Stomach (tissue), 9 donors: ENCODE measurements around the gene QRFP. TPM values are rescaled to one million over a fixed set of nuclear protein-coding genes. Genes with fewer than 3 reads are reported as not detected.

Experiments
- DNase-seq, 2 donors: peaks; one replicate each; pipeline versions ENCODE4 v3.0.0 to v3.0.0-alpha.2; 2013 to 2019
- H3K27ac ChIP-seq, 5 donors: fragments of 200-600 bp in 4 of 5; sonication (generic) in 4 of 5; one replicate each; pipeline ENCODE4 v1.5.1; 2013 to 2019; ENCODE audit warnings: mild to moderate bottlenecking in 1 of 5, moderate library complexity in 1 of 5
- H3K27me3 ChIP-seq, 3 donors: fragments of 200-600 bp; sonication (generic); one replicate each; pipeline ENCODE4 v1.5.1; 2017 to 2019; ENCODE audit warnings: mixed run types in 1 of 3
- H3K36me3 ChIP-seq, 4 donors: fragments of 200-600 bp; sonication (generic); 1 replicate in 3 of 4; 2 replicates in 1 of 4; pipeline ENCODE4 v1.5.1; 2016 to 2019
- H3K4me1 ChIP-seq, 4 donors: fragments of 200-600 bp; sonication (generic); one replicate each; pipeline ENCODE4 v1.5.1; 2016 to 2019
- H3K4me3 ChIP-seq, 4 donors: fragments of 200-600 bp; sonication (generic) in 3 of 4; one replicate each; pipeline ENCODE4 v1.5.1; 2016 to 2019; ENCODE audit warnings: mild to moderate bottlenecking in 1 of 4
- H3K9me3 ChIP-seq, 4 donors: fragments of 200-600 bp; sonication (generic); one replicate each; pipeline ENCODE4 v1.5.1; 2016 to 2019
- EP300 ChIP-seq: sonication (generic); formaldehyde crosslinking; IDR thresholded peaks from one replicate; pipeline ENCODE4 v1.6.1; 2017; ENCODE audit warnings: antibody characterized with exemption
- POLR2A ChIP-seq, 4 donors: fragments of 450-650 bp; IDR thresholded peaks; one replicate each; pipeline ENCODE4 v1.6.1; 2016; ENCODE audit warnings: antibody characterized with exemption in 4 of 4, control low read depth in 2 of 4, mild to moderate bottlenecking in 1 of 4, moderate library complexity in 1 of 4
- POLR2AphosphoS5 ChIP-seq, 3 donors: sonication (generic); formaldehyde crosslinking; IDR thresholded peaks; one replicate each; pipeline ENCODE4 v1.6.1; 2016; ENCODE audit warnings: antibody characterized with exemption in 3 of 3
- WGBS, 5 donors: extraction: QIAGEN DNeasy Blood & Tissue Kit in 3 of 5; methylation state at CpG; one replicate each; pipeline versions ENCODE4 v1.1.5 to v1.1.7; 2013 to 2018; 5-methylcytosine and 5-hydroxymethylcytosine counted together
- intact Hi-C: fragments of 100-400 bp; cut with DNase I; formaldehyde crosslinking; loops from one replicate; pipeline ENCODE4 v1.15.1; 2023; ENCODE audit warnings: low total_unique reads
- polyA plus RNA-seq, 3 donors: library from polyadenylated mRNA; stranded (reverse); fragments of 200-250 nt; gene quantifications; one replicate each; pipeline ENCODE4 v1.2.3, GENCODE V29; 2013
- total RNA-seq, 5 donors: library from RNA; depleted of rRNA; stranded (reverse); fragments of >200 nt; gene quantifications; one replicate each; pipeline versions ENCODE4 v1.1.0 to v1.2.3, GENCODE V29; 2014 to 2016
- TF ChIP-seq, protein P1 (sequence below), 7 experiments: fragments of 450-650 bp in 4 of 7; fragments of 200-600 bp in 3 of 7; sonication (generic) in 3 of 7; IDR thresholded peaks; one replicate each; pipeline ENCODE4 v1.5.1; 2016 to 2019; ENCODE audit warnings: antibody characterized with exemption in 7 of 7, control low read depth in 2 of 7, mild to moderate bottlenecking in 1 of 7
- donor health status: healthy with polysubstance abuse.
- donor health status: Bipolar disorder and iron deficiency.
- donor health status: healthy.

The QRFP gene
- total and polyA plus RNA-seq, 8 donors, result not detected

DNA sequence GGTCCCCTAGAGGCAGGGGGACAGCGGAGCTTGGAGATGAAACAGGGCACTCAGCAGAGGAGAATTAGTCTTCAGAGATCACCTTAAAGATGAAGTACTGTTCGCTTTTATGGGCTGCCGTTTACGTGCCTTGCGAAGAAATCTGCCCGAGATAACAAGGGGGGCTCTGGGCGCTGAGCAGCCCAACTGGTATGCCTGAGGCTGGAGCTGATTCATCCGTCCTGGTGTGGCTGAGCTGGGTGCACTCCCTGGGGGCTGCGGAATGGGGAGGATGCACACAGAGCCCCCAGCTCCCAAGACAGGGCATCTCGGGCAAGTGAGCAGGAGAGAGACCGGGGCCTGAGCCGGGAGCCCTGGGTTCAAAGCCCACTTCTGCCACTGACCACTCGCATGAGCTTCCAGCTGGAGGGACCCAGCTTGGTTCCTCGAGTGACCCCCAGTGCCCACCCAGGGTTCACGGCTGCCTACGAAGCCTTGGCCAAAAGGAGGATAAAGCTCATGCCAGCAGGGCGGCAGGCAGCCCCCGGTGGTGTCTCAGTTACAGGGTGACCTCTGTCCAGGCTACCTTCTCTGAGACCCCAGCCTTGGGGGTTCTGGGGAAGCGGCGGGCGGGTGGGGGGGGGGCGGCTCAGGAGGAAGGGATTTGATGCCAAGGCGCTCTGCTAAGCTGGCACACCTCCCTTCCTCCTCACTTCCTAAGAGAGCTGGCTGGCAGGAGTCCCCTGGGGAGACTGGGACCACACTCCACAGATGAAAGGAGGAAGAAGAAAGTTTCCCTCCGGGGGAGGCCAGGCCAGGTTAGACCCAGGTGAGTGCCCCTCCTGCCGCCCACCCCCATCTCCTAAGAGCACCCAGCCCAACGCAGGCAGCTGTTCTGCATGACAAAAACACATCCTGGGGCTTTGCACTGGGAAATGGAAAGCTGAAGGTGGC lies 36.8 kb upstream of the QRFP start:
- Histone ChIP-seq H3K9me3 (no peaks in the 10 kb centered on the region), H3K27me3 (peaks cover 9 to 85% (median 63%) of the 10 kb centered on the region in 3 donors), H3K4me1 (peaks cover 10 to 37% (median 23%) of the 10 kb centered on the region in 4 donors), H3K36me3 (no peaks in the 10 kb centered on the region), H3K27ac (no peak overlapping the region), H3K4me3 (no peak overlapping the region)
- WGBS, 5 donors, result 20 to 32% (median 30%) methylated on average over 12 to 26 of the region's 26 CpGs
- no peak for TF ChIP-seq EP300
- no peak for TF ChIP-seq POLR2A (IDR thresholded peaks at IDR 0.05)
- TF ChIP-seq POLR2AphosphoS5 (IDR thresholded peaks at IDR 0.05), result no peak
- TF ChIP-seq, protein P1, sequence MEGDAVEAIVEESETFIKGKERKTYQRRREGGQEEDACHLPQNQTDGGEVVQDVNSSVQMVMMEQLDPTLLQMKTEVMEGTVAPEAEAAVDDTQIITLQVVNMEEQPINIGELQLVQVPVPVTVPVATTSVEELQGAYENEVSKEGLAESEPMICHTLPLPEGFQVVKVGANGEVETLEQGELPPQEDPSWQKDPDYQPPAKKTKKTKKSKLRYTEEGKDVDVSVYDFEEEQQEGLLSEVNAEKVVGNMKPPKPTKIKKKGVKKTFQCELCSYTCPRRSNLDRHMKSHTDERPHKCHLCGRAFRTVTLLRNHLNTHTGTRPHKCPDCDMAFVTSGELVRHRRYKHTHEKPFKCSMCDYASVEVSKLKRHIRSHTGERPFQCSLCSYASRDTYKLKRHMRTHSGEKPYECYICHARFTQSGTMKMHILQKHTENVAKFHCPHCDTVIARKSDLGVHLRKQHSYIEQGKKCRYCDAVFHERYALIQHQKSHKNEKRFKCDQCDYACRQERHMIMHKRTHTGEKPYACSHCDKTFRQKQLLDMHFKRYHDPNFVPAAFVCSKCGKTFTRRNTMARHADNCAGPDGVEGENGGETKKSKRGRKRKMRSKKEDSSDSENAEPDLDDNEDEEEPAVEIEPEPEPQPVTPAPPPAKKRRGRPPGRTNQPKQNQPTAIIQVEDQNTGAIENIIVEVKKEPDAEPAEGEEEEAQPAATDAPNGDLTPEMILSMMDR (IDR thresholded peaks at IDR 0.05), result no peak
- intact Hi-C loops, result no loop called here
- peak in 1 of 2 donors; percentile 48 for DNase-seq

DNA sequence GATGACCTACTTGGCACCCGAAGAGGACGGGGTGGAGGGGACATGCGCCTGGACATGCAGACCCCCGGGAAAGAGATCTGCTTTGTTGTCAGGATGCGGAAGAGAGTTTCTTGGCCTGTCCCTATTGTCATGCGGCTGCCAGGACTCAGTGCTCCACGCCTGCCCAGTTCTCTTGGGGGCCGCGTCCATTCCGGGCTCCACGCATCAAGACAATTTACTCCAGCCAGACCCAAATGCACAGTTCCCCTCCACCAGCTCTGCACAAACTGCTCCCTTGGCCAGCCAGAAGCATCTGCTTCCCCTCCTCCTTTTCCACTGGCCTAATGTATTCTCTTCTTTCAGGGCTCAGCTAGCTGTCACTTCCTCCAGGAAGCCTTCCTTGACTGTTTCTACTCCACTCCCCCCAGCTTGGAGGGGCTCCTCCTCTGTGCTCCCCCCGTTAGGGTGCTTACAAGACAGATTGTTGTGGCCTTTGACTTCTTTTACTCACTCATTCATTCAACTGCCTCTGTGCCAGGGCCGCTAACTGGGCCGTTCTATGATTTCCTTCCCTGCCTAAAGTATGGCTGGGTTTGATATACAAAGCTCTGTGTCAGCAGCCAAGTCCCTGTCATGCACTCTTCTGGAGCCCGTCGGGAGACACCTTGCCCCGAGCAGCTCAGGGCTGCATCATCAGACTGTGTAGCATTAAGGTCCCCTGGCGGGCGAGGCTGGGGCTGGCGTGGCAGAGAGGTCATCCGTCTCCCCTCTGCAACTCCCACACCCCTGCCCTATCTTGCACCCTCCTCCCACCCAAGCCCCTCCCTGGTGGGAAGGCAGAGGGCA lies 35.9 kb upstream of the QRFP start:
- Histone ChIP-seq H3K9me3 (no peaks in the 10 kb centered on the region), H3K36me3 (no peaks in the 10 kb centered on the region), H3K4me3 (no peak overlapping the region), H3K27me3 (peaks cover 0 to 76% (median 54%) of the 10 kb centered on the region in 3 donors), H3K4me1 (peaks cover 10 to 34% (median 23%) of the 10 kb centered on the region in 4 donors), H3K27ac (no peak overlapping the region)
- intact Hi-C loops, result no loop called here
- DNase-seq, result no peak
- 50 to 57% (median 52%) methylated on average over 21 of the region's 21 CpGs for WGBS, 5 donors
- TF ChIP-seq POLR2A (IDR thresholded peaks at IDR 0.05) (no peak), EP300 (no peak), POLR2AphosphoS5 (IDR thresholded peaks at IDR 0.05) (no peak)
- TF ChIP-seq, protein P1 (IDR thresholded peaks at IDR 0.05), result no peak

DNA sequence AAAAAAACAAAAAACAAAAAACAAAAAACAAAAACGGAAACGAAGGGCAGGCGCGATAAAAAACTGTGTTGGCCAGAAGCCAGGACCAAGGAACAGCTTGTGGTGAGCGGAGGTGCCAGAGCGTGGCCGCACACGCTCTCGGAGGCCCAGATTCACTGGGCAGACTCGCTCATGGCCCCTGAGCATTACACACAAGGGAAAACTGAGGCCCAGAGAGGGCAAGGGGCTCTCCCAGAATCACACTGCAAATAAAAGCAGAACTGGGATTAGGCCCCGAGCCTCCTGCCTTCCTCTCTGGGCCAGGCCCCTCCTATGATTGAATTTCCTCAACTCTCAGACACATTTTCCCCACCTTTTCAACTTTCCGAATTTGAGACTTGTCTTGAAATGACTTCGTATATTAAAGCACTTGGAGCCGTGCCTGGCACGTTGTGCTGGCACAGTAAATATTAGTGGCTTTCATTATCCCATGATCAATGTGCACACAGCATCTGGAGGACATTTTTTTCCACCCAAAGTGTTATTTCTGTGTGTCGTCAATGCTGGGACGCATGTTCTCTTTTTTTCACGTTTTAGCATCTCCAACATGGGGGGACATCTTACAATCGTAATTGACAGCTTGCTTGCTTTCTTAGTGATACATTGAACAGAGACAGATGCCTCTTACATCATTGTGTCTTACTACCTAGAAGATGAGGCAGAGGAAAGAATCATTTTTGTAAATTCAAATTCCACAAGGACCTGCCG lies 35.1 kb upstream of the QRFP start:
- no peak for DNase-seq
- intact Hi-C loops, result no loop called here
- H3K4me3 ChIP-seq, result no peak overlapping the region
- H3K36me3 ChIP-seq, result no peaks in the 10 kb centered on the region
- H3K27me3 ChIP-seq, result peaks cover 0 to 68% (median 46%) of the 10 kb centered on the region in 3 donors
- 59 to 72% (median 66%) methylated on average over 20 of the region's 20 CpGs for WGBS, 5 donors
- H3K9me3 ChIP-seq, result no peaks in the 10 kb centered on the region
- peaks cover 10 to 33% (median 23%) of the 10 kb centered on the region in 4 donors for H3K4me1 ChIP-seq
- no peak overlapping the region for H3K27ac ChIP-seq
- TF ChIP-seq POLR2A (IDR thresholded peaks at IDR 0.05), result no peak
- TF ChIP-seq EP300, result no peak
- no peak for TF ChIP-seq POLR2AphosphoS5 (IDR thresholded peaks at IDR 0.05)
- TF ChIP-seq, protein P1 (IDR thresholded peaks at IDR 0.05), result no peak
